ENCODE measurements around the gene SMYD4.
"Not testable (repeated sequence)": the region's sequence is repeated elsewhere in the genome, so short reads cannot be mapped to it uniquely, and the experiment has no call there.

SMYD4 gene

DNA sequence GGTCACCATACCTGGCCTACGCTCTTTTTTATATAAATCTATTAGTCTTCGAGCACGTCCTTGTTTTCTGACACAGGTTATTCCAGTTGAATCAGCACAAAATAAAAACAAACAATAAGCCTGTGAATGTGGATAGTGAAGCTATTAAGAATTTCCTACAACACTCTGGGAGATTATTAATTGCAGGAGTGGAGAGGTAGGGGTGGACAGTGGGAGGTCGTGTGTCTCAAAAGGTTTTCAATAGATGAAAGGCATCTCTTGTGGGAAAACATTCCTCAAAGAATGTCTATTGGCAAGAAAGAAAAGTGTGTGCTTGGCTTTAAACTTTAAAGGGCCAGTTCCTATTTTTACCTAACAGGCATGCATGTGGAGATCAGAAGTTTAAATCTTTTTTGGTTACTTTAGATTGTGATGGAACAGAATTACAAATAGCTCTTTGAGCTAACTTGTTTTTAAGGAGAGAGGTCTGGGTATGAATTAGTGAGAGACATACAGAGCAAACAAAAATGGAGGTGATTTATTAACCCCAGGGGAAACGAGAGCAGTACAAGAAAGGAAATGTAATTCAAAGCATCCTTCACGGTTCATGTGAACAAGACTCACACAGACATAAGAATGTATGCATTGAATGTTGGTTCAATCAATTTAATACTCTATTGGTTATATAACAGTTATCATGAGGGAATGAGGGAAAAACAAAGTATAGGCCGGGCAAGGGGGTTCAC, 9.0 kb downstream of the SMYD4 start:
- DNase-seq = no peak

DNA sequence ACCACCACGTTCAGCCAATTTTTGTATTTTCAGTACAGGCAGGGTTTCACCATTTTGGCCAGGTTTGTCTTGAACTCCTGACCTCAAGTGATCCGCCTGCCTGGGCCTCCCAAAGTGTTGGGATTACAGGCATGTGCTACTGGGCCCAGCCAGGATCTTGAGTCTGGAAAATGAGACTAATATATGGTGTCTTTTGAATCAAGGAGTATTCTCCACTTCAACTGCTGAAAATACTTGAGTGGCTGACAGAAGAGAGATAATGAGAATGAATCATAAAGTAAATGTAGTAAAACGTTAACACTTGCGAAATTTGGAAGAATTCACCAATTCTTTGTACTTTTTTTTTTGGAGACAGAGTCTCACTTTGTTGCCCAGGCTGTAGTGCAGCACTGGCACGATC, 16.6 kb downstream of the SMYD4 start:
- DNase-seq = no peak

DNA sequence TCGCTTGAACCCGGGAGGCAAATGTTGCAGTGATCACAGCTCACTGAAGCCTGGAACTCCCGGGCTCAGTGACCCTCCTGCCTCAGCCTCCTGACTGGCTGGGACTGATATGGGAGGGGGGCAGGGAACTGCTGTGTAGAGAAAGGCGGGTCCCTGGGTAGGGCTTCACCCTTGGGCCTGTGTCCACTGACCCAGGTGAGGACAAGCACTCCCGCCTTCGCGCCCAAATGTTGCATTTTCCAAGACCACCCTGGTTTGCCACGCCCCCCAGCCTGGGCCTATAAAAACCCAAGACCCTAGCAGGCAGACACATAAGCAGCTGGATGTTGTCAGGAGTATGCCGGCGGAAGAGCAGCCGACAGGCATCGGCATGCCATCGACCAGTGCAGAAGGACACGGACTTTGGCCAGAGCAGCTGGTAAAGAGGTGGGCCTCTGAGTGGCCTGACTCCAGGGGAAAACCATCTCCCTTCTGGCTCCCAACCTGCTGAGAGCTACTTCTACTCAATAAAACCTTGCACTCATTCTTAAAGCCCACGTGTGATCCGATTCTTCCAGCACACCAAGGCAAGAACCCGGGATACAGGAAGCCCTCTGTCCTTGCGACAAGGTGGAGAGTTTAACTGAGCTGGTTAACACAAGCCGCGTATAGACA, 19.1 kb downstream of the SMYD4 start:
- DNase-seq = no peak

- not testable (repeated sequence) for DNase-seq
Observed at GRCh38 chr17:1809815-1810214, 19.9 kb downstream of the SMYD4 start.

DNA sequence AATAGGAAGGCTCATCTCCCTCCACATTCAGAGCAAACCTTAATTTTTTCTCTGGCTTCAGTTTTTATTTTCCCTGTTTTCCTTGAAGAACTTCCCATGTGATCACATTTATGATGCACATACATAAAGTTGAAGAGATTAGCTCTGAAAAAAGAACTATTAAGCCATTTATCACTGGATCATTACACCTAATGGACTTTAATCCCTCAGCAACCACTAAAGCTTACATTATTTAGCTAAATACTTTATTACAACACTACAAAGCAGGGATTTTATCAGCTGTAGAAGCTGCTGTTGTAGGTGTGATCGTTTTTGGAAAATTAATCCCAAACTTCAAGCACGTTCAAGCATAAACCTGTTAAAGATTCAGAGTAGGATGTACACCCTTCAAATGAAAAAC, 21.1 kb downstream of the SMYD4 start:
- DNase-seq = no peak

- DNase-seq = no peak
Observed at GRCh38 chr17:1807890-1808289, 21.8 kb downstream of the SMYD4 start.

- no peak for DNase-seq
Observed at GRCh38 chr17:1803280-1803679, 26.4 kb downstream of the SMYD4 start.

DNA sequence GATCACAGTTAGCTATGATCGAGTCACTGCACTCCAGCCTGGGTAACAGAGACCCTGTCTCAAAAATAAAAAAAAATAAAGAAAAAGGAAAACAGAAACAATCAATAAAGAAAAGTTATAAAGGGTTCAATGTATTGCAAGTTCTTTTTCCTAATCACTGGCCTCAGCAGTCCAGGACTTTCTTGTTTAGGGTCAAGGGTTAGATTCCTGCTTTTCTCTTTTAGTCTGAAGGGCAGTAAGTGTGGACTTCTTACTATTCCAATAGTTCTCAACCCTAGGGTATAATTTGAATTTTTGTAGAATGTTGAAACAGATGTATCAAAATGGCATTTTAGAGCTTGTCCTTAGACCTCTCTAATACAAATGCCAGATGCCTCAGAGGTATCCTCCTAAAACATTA, 27.3 kb downstream of the SMYD4 start:
- no peak for DNase-seq

- DNase-seq = no peak
Observed at GRCh38 chr17:1800712-1801111, 29.0 kb downstream of the SMYD4 start.

DNA sequence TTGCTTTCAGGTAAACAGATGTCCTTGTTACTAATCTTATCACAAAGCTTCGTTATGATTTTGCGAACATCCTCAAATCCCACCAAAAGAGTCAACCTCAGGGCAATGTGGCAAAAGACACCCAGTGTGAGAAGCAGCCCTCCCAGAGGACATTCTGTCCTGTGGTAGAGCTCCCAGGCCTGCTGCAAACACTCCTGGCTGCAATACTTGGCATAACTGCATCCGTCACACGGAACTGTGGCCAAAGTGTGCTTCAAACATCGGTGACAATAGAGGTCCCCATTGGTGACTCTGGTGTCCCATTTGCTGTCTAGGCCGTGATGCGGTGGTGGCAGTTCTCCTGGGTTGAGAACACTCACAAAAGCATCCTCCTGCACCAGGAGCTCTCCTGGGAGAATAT, 29.5 kb downstream of the SMYD4 start:
- DNase-seq = no peak

DNA sequence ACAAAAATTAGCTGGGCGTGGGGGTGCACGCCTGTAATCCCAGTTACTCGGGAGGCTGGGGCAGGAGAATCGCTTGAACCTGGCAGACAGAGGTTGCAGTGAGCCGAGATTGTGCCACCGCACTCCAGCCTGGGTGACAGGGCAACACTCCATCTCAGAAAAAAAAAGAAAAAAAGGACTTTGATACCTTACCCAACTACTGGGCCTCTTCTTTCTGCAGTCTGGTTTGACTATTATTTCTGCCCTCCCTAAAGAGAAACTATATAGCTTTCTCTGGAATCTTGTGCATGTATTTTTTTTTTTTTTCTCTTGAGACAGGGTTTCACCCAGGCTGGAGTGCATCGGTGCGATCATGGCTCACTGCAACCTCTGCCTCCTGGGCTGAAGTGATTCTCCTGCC, 31.9 kb downstream of the SMYD4 start:
- DNase-seq = not testable (repeated sequence)

DNA sequence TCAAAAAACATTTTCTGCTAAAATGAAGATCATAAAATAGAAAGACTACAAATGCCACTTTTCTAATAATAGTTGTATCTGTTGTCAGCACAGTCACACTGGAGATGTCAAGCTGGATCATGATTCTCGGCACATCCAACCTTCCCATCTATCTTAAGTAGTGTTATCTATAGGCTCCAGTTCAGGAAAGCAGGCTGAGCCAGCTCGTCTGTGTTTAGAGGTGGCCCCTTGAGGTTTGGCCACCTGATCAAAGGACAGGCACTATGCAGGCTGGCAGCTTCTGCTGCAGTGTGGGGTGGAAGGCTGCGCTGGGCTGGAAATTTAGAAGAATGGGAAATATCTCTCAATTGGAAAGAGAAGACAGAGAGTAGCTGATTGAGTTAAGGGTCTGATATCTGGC, 32.4 kb downstream of the SMYD4 start:
- DNase-seq = no peak

DNA sequence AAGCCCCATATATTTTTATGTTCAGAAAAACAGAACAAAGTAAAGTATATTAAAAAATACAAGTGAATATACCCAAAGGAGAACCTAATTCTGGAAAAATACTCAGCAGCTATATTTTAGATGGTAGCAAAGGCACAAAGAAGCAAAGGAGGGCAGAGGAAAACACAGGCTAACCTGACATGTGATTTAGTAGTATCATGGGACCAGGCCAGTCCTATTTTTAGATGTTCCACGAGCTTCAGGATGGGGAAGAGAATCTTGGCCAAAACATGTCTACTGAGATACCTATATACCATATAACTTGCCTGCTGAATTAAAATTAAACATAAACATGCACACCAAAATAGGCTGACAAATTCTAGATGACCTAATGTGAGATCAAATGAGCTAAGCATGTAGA, 32.9 kb downstream of the SMYD4 start:
- DNase-seq = no peak

GRCh38 chr17:1793447-1793806, 36.3 kb downstream of the SMYD4 start:
- no peak for DNase-seq

GRCh38 chr17:1792495-1793446, 36.9 kb downstream of the SMYD4 start:
- no peak for DNase-seq

DNA sequence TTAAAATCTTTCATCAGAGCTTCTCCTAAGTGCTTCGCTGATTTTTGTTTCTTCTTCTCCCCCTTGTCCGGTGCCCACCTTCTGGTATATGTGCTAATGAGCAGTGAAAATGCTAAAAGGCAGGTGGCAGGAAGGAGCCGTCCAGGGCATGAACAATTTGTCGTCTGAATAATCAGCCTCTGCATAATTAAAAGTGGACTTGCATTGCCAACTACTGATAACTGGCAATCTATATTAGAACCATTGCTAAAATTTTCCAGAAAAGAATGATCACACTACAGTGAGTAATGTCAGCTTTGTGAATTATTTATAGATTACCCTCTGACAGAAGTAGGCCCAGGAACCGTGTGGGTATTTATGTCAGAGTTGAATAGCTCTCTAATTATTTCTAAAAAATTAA, 39.8 kb downstream of the SMYD4 start:
- no peak for DNase-seq

DNA sequence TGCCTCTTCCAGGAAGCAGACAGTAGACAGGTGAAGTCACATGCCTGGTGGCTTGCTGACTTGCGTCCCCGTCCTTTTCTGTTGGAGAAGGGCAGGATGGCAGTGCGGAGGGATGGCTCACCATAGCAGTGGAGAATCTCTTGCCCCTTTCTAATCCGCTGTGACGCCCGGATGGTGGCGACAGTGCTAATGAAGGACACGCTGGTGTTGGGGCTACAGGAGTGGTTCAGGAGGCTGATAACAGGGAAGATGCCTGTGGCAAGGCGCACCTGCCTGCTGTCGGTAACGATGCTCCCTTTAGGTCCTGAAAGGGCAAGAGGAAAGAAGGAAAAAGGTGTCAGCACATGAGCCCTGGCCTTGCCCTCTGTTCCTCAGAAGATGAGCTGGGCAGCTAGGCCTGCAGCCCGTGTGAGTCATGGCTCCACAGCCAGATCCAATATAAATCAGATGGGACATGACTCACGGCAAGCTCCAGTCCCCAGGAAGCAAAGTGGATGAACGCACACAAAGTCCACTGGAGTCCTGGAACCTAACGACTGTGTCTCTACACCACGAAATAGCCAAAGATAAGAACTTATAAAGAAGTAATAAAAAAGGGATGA, 42.3 kb downstream of the SMYD4 start:
- DNase-seq = no peak

- no peak for DNase-seq
Observed at GRCh38 chr17:1786708-1787107, 43.0 kb downstream of the SMYD4 start.

DNA sequence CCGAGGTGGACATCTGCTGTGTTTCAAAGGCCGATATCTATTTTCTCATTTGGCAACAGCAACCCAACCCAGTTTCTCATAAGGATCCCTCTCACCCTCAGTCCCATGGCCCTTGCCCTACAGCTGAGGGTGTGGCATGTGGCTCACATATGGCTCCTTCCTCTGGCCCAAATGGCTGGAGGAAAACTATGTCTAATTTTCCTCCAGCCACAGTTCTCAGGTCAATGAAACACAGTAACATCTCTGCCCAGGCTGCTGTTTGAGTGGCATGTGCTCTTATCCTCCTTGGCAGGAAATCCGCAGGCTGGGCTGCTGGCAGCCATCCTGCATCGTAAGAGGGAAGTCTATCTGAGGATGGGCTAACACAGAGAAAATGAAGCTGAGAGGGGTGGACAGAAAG, 43.8 kb downstream of the SMYD4 start:
- no peak for DNase-seq

DNA sequence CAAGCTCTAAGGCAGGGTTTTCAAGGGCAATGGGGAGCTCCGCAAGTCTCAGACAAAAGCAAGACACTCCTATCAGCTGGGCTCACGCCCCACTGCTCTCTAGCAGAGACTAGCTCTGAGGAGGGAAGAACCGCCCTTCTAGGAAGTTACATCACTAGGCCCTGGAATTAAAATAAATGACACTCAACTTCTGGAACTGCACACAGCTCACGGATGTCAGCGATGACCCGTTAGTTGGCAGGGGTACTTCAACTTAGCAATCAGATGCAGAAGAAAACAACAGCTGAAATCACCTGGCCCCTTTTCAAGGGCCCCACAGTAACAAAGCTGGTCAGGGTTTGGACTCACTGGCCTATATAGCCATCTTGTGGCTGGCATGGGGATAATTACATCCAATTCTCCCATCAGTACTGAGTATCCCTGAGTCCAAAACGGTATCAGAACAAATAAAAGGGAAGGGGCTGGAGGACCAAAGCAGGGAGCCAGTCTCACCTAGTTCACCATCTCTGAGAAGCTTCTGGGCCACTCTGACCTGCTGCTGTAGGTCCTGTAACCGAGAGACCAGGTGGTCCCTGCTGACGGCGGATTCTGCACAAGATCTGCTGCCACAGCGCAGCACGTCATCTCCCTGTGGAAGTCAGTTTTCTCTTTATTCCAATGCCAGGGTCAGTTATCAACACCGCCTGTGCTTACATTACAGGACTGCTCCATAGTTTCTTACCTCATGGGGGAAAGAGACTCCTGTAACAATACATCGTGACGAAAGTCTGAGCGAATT, 45.7 kb downstream of the SMYD4 start:
- no peak for DNase-seq

GRCh38 chr17:1783271-1783670, 46.4 kb downstream of the SMYD4 start:
- no peak for DNase-seq

GRCh38 chr17:1782171-1782567, 47.5 kb downstream of the SMYD4 start:
- DNase-seq = no peak

Measured in activated CD4-positive, alpha-beta T cell treated with anti-CD3 and anti-CD28 coated beads for 4 hours (primary cell).